Activated T-cell treated with anti-CD3 and anti-CD28 coated beads for 48 hours (primary cell): ENCODE measurements around the gene C10orf71.

Experiments
- DNase-seq: peaks from one replicate; pipeline ENCODE4 v3.0.0-alpha.2; 2020; ENCODE audit warnings: low read depth

Gene C10orf71

DNA sequence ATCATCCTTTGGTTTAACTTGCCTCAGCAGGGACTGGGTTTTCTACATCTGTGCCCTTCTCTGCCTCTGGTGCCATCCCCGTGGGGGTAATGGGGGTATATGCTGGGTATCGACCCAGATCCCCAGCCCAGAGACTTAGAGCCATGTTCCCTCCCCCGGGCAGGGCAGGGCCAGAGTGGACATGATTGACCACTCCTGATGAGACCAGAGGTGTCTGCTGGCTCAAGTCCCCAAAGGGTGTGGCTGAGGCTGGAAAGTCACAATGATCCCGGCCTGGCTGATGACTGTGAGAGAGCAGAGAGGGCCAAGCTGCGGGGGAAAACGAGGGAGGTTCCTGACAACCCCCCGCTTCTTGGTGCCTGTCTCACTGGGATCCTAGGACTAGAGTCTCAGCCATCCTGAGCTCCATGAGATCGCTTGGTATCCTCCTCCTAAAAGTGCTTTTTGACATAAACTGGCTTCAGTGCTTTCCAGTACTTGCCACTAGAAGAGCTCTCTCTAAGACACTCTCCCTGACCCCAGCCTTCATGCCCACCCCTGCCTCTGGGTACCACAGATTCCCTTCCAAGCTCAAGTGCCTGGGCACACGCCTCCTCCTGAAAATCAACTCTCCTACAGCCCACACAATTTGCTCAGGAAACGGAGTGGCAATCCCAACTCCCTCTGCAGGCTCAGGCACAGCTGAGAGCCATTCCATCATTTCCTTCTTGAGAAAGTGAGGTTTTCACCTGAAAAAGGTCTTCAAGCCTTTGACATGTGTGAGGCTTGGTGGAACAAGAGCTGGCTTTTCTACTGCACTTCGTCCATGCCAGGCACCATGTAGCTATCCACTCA is 63.0 kb downstream of the C10orf71 start:
- no peak for DNase-seq

DNA sequence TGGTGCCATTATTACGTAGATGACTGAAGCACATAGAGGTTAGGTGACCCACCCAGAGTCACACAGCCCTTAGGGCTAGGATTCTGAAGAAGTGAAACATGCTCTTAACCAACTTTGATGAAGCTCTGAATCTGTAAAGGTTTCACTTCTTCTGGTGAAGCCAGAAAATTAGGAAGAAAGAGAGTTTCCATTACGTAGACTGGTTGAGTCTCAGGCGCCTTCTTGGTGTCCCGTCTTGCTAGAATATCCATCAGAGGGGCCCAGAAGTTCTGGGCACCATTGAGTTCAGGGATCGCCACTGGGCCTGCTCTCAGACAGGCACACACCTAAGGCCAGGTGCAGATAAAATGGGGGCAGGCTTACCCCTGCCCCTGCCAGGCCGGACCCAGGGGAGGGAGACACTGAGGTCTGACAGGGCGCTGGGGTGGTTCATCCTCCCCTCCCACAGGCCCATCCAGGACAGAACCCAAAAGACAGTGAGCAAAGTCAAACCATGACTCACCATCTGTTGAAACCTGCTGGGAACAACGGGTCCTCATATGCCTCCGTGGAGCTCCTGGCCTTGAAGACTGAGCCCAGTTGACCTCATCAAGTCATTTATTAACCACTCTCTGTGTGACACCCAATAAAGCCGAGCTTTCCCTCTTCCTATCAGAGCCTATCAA is 63.8 kb downstream of the C10orf71 start:
- no peak for DNase-seq

DNA sequence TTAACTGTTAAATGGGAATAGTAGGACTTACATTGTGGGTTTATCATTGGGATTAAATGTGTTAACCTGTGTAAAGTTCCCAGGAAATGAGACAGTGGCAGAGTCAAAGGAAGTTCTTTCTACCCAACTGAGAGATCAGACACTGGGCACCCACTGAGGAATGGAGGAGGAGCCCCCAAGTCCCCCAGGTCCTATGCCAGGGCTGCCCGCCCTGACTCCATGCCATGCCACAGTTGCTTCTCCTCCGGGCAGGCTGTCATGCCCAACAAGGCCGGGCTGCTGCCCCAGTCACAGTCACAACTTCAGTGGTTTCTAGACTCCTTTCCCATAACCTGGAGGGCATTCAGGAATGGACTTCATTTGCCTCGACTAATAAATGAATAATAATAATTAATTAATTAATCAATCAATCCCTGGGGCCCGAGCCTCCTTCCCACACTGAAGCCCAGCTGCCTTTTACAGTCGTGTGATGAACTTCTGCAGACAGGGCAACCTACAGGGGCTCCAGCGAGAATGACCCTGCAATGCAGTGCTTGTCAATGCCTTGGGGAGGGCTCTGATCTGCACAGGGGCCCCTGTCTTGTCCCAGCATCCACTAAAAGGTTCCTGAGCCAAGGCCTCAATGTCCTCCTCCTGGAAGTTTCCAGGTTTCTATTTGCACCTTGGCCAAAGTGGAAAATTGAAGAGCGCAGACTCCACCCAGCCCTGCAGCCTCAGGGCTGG is 64.5 kb downstream of the C10orf71 start:
- DNase-seq, result no peak

DNA sequence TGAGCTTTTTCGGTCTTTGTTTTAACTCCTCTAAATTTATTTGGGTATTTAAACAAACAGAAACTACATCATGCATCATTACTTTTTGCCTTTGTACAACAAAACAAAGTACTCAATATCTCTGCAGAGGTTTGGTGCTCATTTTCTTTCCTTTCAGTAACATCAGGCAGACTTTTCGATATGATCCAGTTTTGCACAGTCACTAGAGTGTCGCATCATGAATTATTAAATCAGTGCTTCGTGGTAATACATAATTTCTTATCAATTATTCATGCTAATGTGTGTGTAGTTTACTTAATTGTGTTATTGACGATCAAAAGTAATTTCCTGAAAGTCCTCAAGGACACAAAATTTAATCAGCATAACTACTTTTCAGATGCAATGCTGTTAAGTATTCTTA is 65.1 kb downstream of the C10orf71 start:
- no peak for DNase-seq

DNA sequence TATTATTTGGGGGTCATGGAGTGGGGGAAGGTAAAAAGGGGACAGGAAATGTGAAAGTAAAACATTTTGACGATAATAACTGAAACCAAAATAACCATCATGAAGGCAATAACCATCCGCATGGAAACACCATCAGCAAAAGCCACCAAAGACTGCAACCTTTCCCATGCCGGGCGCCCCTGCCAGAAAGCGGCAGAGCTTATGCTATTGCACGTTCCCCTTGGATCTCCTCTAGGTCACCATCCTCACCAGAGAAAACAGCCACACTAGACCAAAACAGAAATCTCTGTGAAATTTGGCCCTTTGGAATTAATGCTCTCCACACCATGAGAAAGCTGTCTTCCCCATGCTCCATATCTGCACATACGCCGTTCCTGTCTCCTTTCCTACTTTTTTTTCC is 65.8 kb downstream of the C10orf71 start:
- no peak for DNase-seq

DNA sequence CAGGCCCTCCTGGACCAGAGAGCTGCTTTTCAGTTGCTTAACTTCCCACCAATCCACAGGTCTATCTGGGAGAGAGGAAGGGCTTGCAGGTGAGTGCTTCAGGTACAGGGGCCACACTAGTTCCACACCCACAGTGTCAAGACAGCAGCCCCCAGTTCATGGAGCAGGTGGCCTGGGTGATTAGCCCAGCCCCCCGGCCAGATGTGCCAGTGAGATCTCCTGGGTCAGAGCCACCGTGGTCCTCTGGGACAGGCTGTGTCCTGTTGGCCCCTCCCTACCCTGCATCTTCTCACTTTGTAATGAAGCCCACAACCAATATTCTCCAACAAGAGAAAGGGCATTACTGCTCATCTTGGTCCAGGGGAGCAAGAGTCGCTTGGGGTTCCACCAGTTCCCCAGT is 66.3 kb downstream of the C10orf71 start:
- DNase-seq, result no peak

DNA sequence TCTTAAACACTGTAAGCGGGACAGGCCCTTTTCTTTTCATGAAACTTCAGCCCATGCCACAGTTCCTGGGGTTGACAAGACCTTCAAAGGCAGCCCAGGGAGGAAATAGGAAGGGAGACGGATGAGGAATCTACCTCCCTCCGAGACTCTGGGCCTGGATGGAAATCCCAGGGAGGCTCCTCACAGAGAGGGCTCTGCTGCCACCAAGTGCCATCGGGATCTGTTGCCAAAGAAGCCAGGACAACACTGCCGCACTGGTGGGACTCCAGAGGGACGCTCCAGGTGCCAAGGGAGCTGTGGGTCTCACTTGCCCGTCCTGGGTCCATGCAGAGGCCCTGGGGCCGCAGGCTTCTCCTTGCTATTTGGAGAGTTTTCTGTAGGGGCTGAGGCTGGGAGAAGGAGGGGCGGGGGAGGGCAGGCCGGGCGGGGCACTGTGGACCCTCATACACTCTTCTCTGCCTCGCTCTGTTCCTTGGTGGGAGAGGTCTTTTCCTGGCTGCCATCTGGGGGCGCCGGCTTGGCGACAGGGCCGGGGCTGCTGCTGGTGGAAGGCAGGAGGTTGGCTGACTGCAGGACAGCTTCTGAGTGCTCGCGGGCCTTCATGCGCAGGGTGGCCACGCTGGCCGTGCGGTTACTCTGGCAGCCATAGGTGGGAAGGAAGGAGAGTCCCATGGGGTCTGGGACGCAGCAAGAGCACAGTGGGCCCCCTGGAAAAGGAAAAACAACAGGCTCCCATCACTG is 66.9 kb downstream of the C10orf71 start:
- DNase-seq, result no peak

DNA sequence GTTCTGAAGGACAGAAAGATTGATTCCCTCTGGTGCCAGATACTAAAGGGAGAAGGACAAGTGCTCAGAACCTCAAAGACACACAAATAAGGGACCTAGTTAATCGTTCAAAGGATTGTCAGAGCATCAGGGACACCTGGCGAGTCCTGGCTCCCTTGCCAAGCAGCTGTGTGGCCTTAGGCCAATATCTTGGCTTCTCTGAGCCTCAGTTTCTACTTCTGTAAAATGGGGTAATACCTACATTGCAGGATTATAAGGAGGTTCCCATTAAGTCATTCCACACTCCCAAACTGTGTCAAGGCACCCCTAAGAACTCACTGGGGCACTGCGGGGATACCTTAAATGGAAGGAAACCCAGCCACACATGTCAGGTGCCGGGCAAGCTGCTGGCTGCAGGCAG is 67.5 kb downstream of the C10orf71 start:
- DNase-seq, result no peak

DNA sequence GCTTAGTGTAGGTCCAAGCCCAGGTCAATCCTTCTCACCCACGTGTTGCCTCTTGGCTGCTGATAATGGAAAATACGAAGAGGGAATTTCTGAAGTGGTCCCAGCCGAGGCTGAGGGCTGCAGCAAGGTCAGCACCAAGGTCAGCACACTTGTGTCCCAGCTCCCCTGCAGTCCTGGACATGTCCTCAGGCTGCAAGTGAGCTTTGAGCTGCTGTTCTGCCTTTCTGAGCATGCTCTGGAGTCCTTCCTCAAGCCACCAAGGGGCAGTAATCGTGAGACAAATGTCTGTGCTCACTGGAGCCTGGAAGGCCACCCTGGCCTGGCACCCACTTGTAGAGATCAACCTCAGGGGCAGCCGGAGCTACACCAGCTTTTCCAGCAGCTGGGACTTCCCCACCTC is 68.6 kb downstream of the C10orf71 start:
- no peak for DNase-seq

DNA sequence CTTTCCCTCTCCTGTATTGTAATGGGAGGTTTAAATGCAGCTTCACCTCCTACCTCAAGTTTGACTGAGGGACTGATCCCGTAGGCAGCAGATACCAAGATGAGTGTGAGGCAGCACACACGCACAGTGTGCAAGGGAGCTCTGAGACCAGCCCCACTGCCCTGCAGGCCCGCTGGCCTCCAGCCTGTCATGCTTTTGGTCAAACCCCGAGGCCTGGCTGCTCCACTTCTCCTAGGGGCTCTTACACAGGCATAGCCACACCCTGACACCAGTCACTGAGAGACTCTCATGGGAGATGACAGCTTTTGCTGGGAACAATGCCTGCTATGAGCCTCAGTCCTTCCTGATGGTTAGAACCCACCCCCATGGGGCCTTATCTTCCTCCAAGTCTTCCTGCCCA is 69.3 kb downstream of the C10orf71 start:
- no peak for DNase-seq

DNA sequence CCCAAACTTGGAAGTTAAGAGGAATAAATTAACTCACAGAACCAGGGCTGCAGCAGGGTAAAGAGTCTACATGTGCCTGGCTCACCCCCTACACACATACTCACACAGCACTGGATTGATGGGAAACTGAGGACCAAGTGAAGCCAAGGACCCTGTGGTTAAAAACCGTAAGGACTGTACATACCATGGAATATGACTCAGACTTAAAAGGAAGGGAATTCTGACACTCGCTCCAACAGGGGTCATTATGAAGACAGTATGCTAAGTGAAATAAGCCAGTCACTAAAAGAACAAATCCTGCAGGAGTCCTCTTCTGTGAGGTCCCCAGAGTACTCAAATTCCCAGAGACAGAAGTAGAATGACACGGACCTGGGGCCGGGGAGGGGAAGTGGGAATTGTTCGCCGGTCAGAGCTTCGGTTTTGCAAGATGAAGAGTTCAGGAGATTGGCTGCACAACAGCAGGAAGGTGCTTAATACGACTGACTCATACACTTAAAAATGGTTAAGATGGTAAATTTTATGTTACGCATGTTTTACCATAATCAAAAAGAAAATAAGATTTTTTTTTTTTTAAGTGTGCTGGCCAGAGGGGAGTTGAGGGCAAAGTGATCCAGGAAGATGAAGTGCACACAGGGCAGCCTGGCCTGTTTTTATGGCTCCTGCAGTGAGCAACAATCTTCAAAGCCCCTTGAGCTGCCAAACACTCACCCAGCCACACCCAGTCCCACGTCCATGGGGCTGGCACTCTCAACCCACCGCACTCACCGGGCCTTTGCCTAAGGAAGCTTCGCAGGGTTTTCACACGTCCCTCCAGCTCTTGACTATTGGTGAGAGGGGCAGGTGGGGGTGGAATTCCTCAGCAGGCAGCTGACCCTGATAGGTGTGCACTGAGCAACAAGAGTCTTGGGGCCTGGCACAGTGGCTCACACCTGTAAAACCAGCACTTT is 70.5 kb downstream of the C10orf71 start:
- no peak for DNase-seq

DNA sequence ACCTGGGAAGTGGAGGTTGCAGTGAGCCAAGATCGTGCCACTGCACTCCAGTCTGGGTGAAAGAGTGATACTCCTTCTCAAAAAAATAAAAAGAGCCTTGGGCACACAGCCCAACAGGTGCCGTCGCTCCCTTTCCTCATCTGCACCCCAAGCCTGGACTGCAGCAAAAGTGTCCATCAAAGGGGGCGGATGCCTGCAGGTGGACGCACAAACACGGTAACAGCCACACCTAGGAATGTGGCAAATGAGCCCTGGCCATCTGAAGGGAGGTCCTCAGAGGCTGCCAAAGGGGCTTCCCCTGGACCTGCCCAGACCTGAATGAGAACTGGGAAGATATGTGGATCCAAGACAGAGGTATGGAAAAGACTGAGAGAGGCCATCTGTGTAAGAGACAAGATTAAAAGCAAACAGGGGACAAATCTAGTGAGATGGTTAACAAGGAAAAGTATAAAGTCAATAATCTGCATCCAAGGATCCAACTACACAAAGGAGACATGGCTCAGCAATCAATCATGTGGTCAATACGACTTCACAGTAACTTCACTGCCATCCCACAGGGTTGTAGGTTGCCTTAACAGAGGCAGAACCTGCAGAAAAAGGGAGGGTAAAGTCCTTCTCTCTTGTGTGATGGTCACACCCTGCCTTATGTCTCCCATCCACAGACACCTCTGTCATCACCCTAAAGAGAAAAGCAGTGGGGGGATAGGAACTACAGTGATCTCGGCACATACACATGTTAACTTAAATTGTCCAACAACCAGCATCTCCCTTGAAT is 71.5 kb downstream of the C10orf71 start:
- DNase-seq, result no peak

DNA sequence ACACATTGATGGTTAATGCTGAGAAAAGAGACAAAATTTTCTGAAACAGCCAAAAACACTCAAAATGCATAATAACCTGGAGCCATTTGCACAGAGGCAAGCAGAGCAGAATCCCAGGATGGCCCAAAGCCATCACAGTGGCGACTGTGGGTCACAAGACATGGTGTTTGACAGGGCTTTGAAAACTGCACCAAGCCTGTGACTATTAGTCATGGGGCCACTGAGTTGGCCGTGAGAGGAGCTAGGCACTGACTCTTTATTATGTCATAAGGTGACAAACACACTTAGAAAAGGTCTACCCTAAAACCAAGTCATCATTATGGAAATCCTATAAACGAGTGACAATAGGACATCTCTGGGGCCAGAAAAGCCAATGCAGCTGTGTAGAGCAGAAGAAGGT is 73.0 kb downstream of the C10orf71 start:
- DNase-seq, result no peak

DNA sequence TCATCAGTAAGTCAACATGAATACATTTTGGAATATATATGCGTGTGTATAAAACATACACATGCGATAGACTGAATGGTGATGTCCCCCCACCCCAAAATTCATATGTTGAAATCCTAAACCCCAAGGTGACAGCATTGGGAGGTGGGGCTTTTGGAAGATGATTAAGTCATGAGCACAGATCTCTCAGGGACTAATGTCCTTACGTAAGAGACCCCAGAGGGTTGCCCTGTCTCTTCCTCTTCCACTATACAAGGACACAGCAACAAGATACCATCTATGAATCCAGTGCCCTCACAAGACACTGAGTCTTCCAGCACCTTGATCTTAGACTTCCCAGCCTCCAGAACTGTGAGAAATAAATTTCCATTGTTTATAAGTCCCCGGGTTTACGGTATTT is 74.4 kb downstream of the C10orf71 start:
- DNase-seq, result no peak

DNA sequence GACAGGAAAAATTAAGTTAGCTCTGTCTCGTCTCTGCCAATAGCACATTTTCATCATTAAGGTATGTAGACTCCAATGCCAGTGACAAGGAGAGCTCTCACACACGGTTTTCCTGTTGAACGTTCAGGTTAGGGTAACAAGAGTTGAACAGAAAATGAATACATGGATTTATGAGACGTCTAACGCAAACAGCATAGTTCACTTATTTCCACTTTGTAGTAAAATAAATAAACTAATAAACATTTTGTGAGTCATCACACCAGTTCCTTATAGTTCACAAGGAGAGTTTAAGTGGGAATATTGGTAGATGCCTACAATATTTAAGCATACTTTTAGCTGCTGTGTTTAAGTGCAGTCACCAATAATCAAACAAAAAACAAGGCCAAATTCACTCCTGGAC is 75.8 kb downstream of the C10orf71 start:
- DNase-seq, result no peak

DNA sequence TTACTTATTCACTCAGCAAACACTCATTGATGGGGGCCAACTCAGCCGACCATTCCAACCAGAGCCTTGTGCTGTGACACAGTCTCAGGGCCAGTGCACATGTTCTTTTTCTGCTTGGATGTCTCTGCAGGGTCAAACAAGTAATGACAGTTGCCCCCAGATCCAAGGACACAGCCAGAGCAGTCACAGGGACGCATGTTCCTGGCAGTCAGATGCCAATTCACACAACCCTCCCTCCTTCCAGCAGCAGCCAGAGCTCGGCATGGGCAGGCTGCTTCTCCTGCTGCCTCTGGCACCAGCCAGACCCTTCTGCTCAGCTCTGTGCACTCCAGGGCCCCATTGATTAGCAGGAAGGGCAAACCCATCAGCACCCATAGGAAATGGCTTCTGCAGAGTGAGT is 76.6 kb downstream of the C10orf71 start:
- DNase-seq, result no peak
